Measurements from ENCODE around the gene ARHGAP6. TPM values are rescaled to one million over a fixed set of nuclear protein-coding genes. Genes with fewer than 3 reads are reported as not detected.

ARHGAP6 gene
- total RNA-seq, 1 donor from 2014 or later: 3.1 TPM

DNA sequence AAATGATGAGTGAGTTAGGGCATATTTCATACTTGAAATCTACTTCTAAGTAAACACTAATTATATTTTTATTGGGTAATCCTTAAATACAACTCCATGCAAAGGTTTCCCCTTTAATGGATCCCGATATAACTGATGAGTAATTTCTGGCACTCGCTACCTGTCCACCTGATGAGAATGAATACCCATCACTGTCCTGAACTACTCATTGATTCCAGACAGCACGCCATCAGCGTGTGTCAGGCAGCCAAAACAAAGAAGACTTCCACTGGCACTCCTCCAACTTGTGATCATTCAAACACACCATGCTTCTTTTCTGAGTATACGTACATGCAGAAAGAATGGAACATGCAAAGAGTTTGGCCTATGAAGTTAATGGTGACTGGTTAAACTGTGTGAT is 485.1 kb downstream of the ARHGAP6 start:
- no peaks in the 10 kb centered on the region for H3K27me3 ChIP-seq (ENCODE audit: low read depth)
- no peak overlapping the region for H3K27ac ChIP-seq (replicated peaks)
- no peaks in the 10 kb centered on the region for H3K4me1 ChIP-seq
- no peaks in the 10 kb centered on the region for H3K36me3 ChIP-seq
- no peak for DNase-seq
- H3K9me3 ChIP-seq (replicated peaks): no peaks in the 10 kb centered on the region
- TF ChIP-seq, protein P1, sequence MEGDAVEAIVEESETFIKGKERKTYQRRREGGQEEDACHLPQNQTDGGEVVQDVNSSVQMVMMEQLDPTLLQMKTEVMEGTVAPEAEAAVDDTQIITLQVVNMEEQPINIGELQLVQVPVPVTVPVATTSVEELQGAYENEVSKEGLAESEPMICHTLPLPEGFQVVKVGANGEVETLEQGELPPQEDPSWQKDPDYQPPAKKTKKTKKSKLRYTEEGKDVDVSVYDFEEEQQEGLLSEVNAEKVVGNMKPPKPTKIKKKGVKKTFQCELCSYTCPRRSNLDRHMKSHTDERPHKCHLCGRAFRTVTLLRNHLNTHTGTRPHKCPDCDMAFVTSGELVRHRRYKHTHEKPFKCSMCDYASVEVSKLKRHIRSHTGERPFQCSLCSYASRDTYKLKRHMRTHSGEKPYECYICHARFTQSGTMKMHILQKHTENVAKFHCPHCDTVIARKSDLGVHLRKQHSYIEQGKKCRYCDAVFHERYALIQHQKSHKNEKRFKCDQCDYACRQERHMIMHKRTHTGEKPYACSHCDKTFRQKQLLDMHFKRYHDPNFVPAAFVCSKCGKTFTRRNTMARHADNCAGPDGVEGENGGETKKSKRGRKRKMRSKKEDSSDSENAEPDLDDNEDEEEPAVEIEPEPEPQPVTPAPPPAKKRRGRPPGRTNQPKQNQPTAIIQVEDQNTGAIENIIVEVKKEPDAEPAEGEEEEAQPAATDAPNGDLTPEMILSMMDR (IDR thresholded peaks at IDR 0.05; ENCODE audit: borderline replicate concordance): no peak
- H3K4me3 ChIP-seq: no peak overlapping the region
- intact Hi-C loops (cut with micrococcal nuclease): no loop called here

DNA sequence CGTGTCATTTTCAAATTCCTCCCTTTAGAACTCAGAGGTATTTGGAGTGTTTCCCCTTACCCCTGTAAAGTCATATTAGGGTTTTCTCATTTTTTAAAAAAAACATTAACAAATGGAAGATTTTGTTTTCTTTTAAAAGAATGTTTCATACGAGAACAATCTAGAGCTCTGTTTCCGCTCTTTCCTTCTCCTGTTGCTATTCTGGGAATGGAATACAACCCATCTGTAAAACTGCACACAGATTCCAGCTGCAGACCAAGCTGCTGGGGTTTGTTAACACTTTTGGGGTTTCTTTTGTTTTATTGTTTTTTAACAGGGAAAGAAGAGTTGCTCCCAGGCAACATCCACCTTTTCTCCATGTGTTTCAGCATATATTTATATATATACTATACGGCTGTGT is 493.3 kb downstream of the ARHGAP6 start:
- TF ChIP-seq, protein P1 (IDR thresholded peaks at IDR 0.05; ENCODE audit: borderline replicate concordance): no peak
- Histone ChIP-seq H3K27me3 (ENCODE audit: low read depth) (no peaks in the 10 kb centered on the region), H3K9me3 (replicated peaks) (no peaks in the 10 kb centered on the region), H3K4me1 (no peaks in the 10 kb centered on the region), H3K27ac (replicated peaks) (peak overlapping the region; percentile 60), H3K36me3 (no peaks in the 10 kb centered on the region), H3K4me3 (no peak overlapping the region)
- intact Hi-C loops (cut with micrococcal nuclease): no loop called here
- DNase-seq: no peak

DNA sequence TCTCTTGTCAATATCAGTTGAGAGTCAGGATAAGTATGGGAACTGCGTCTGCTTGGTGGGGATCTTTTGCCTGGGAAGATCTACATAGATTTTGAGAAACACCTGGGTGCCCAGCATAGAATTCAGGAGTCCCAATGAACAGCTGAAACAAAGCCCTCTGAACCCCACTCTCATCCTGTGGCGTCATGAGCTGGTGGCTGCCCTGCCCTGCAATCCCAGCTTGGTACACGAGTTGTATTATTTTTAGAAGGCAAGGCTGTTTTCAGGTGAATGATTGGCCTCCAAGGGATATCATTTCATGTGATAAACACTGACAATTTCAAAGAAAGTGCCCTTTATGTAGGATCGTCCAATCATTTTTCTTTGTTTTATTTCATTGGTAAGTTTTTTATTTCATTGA is 493.8 kb downstream of the ARHGAP6 start:
- Histone ChIP-seq H3K9me3 (replicated peaks) (no peaks in the 10 kb centered on the region), H3K4me3 (no peak overlapping the region), H3K36me3 (no peaks in the 10 kb centered on the region), H3K4me1 (no peaks in the 10 kb centered on the region), H3K27ac (replicated peaks) (peak overlapping the region; percentile 60), H3K27me3 (ENCODE audit: low read depth) (no peaks in the 10 kb centered on the region)
- no peak for DNase-seq
- TF ChIP-seq, protein P1 (IDR thresholded peaks at IDR 0.05; ENCODE audit: borderline replicate concordance): no peak
- intact Hi-C loops (cut with micrococcal nuclease): no loop called here

DNA sequence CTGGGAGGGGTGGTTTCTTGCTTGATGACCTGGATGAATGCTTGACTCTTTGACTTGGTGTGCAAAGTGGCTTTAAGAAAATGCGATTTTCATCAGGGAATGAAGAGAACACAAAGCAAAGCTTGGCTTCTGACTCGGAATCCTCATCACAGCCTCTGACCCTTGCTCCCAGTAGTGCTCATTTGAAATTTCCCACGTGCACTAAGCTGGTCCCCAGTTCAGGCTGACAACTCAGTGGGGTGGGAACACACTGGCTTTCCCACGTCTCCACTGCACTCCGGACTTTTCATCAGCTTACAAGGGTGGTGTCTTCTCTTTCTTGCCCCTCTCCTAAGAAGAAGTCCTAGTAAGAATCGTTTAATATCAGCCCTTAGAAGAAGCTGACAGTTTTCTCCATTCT is 501.3 kb downstream of the ARHGAP6 start:
- Histone ChIP-seq H3K9me3 (replicated peaks) (no peaks in the 10 kb centered on the region), H3K36me3 (no peaks in the 10 kb centered on the region), H3K4me1 (no peaks in the 10 kb centered on the region), H3K27ac (replicated peaks) (peak overlapping the region; percentile 50), H3K4me3 (no peak overlapping the region), H3K27me3 (ENCODE audit: low read depth) (no peaks in the 10 kb centered on the region)
- DNase-seq: no peak
- intact Hi-C loops (cut with micrococcal nuclease): no loop called here
- TF ChIP-seq, protein P1 (IDR thresholded peaks at IDR 0.05; ENCODE audit: borderline replicate concordance): no peak

DNA sequence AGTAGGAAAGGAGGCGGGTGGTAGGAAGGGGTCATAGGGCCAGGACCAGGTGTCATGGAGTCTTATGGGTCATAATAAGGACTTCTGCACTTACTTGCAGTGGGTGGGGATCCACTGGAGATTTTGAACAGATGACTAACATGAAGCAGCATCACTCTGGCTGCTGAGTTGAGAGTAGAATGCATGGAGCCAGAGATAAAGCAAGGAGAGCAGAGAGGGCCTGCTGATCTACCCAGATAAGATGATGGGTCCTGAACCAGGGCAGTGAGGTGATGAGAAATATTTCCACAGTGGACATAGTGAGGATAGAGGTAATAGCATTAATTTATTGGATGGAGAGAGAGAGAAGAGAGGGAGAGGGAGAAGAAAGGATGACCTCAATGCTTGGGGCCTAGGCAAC is 506.6 kb downstream of the ARHGAP6 start:
- no peak for DNase-seq

More for the DNA sequence above, 506.6 kb downstream of the ARHGAP6 start:
- TF ChIP-seq, protein P1 (IDR thresholded peaks at IDR 0.05; ENCODE audit: borderline replicate concordance): no peak
- H3K9me3 ChIP-seq (replicated peaks): no peaks in the 10 kb centered on the region
- H3K27ac ChIP-seq (replicated peaks): no peak overlapping the region
- no peaks in the 10 kb centered on the region for H3K4me1 ChIP-seq
- H3K4me3 ChIP-seq: no peak overlapping the region
- no peaks in the 10 kb centered on the region for H3K27me3 ChIP-seq (ENCODE audit: low read depth)
- no peaks in the 10 kb centered on the region for H3K36me3 ChIP-seq
- intact Hi-C loops (cut with micrococcal nuclease): no loop called here
